Measurements from ENCODE around the gene TM4SF1.

Gene TM4SF1

DNA sequence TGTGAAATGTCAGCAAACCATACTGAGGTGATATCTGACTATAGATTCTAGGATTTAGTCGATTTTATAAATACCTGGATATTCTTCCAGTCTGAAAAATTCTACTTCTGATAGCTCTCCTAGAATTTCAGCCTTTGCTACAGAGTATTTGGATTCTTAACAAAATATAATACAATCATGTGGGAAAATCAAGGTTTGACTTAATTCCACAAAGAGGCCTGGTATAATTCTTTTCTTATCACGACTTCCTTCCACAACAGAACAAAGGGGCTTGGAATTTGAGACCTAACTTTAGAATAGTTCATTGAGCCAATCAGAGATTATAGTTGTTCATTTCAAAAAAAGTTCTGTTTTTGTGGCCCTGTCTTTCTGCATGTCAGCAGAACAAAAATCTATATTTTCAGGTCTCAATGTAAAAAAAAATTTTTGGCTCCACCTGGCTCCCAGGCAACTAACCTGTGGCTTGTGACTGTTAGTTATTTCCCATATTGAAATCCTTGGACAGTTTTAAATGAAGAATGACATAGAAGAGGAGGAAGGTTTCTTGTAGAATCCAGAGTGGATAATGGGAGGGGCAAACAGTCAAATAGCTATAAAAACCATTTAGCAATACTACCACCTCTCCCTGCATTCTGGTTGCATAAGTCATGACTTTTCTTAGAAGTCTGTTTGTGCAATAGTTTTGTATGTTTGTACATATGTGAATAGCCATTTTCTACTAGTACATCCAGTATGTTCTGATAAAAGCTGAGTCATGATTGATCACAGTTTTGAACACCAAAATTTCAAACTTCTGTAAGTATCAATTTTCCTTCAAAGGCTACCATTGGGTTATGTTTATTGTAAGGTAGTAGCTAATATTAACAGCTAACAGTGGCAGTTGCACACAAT, 4.0 kb downstream of the TM4SF1 start:
- DNase-seq, result no peak

DNA sequence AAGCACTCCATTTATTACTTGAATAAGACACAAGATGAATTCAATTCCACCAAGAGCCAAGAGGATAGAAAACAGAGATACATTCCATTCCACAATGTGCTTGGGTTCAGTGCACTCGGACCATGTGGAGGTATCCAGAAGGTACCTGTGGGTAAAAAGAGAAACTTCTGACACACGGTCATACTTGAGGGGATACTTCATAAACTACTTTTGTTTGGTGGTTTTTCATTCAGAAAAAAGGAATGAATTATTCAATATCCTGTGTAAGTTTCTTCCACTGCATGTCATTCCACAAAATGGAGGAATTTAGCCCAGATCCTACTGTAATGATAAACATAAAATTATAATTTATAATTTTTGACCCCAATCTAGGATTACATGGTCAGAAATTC, 5.7 kb downstream of the TM4SF1 start:
- no peak for DNase-seq

DNA sequence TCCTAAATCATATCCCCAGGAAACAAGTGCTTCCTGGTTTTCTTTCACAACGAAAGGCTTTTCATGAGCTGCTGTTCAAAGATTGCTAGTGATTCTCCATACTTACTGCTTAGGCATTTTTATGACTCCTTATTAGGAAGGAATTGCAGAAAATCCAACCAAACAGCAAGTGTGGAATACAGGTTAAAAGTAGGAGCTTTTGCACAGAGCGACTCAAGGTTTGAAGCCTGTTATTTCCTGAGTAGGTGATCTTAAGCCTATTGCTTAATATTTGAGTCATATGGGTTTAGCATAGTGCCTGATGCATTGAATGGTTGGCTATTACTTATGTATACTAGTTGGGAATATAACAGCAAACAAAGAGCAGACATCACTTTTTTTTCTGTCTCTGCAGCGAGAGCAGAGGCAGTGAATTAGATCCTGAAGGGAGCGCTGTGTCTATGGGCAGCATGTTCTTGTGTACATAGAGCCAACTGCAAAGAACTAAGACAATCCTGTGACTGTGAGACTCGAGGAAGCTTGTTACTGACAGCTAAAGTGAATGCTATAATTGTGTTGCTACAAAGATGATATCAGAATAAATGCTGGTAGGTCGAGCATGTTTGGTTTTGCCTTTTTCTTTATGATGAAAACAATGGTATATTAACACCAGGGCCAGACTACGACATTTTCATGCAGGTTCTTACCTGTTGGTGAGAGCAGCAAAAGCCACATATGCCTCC, 6.3 kb downstream of the TM4SF1 start:
- no peak for DNase-seq

DNA sequence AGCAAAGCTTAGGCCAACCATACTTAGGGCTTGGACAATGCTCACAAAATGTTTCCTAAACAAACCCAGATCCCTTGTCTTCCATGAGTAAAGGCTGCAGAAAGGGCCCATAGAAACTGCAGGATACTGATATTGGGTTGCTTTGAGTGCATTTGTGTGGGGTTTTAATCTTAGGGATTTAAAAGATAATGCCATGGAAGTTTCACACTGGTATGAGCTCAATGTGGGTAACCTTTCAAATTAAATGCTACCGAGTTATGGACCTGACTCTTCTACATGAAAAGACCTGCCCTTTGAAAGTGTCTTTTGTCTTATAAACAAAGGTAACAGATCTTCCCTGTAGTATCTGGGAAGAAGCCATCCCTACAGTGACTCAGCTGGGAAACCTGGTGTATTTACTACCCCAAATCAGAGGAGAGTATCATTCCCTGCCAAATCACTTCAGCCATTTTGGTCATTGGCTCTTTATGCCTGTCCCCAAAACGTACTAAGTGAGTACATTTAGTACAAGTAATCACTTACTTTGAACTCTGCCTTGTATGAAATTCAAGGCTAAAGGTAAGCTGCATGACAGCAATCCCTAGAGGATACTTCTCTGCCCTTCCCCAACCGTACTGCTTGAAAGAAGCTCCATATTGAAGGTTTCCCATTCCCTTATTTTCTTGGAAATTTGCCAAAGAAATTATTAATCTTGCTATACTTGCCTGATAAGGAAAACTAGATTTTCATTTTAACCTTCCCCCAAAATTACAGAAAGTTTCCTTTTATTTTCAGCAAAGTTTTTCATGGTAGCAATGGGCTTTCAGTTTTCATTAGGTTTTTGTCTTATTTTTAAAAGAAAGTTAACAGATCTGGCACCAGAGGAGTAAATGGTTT, 7.2 kb downstream of the TM4SF1 start:
- DNase-seq, result no peak

DNA sequence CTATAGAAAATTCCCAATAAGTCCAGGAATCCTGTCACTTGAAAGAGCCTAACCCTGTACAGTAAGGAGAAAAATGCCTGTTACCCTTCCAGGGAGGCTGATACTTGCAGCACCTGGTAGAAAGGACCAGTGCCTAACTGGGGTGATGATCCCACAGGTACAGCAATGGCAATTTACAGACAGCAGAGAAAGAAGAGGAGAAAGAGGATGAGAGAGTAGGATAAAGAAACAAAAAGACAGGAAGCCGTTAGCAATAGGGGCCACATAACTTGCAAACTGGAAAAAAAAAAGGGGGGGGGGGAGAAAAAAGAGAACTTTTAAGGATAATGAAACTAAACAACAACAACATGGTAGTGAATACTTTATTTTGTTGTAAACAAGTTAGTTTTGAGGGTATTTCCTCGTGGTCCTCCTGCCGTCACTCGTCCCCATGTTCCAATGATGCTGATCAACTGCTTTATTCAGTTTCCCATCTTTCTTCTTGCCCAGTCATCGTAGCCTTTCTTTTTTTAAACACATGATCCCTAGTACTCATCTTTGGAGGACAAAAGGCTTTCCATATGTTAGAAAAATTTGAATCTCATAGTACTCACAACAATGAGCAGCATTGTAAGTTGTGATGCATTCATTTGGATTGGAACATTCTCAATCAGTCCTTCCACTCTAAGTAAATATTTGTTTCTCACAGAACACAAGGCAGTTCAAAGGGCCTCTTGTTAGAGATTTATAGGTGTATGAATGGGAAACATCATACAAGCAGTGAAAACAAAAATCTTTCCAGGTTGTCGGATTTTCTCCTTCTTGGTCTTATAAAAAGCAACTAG, 8.6 kb downstream of the TM4SF1 start:
- DNase-seq, result no peak

DNA sequence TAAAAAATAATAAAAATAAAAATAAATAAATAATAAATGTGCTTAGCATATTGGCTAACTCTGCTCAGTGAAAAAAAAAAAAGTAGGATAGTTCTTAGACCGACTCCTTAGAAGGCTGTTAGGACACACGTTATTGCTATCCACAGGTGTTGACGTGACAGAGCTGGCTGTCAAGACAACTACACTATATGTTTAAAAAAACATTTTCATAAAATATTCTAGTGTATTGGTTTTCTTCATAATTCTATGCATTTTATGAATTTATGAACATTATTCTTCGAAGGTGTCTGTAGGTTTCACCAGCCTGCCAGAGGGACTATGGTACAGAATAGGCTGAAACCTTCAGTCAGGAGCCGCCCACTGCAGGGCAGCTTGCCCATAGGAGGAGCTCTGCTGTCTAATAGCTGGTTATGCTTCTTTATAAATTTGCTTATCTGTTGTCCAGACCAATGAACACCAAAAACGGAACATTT, 9.2 kb downstream of the TM4SF1 start:
- DNase-seq, result no peak

DNA sequence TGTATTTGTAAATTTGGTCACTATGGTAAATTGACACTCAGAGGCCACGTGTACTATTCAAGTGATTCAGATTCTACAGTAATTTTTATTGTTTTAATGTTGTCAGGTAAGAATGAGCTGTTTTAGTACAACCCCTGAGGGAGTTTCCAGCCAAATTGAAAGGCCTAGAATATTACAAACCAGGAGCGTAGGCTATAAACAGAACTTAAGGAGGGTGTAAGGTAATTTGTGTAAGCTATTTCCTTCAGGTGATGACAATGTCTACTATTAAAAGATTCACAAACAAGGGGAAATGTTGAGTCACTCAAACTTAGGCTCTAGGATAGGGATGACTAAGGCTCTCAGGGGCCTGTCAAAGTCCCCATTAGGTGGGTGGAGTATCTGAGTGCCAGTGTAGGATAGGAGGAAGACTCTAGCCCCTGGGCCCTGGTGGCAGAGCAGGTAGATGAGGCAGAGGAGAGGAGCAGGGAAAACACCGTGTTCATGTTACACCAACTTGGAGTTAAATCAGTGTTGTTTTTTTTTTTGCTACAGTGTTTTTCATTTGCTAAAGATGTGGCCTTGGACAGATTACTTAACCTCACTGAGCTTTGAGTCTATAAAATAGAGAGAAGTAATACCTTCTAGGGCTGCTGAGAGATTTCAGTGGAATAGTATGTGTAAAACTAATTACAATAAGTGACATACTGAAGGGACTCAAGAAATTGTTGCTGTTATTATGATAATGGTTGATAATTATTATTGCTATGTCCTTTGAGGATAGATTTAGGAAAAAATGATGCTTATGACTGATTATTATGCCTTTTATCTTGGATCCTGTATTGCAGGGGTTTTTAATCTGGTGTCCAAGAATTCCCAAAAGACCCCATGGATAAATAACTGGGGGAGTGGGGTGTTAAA, 10.3 kb downstream of the TM4SF1 start:
- DNase-seq, result no peak

DNA sequence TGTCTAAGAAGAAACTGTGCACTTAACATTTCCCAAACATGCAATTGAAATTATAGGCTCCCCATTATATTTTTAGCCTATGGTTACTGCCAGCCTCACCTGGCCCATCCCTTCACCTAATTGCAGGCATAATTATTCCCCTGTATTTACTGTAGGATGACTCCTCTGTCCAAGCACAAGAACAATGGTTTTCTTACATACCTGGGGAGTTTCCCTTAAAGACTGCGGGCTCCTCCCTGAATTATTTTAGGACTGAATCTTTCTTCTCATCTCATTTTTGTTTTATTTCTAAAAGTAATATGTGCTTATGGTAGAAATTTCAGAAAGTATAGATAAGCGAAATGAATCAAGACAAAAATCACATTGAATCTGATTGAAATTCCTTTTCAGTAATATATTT, 11.4 kb downstream of the TM4SF1 start:
- no peak for DNase-seq

DNA sequence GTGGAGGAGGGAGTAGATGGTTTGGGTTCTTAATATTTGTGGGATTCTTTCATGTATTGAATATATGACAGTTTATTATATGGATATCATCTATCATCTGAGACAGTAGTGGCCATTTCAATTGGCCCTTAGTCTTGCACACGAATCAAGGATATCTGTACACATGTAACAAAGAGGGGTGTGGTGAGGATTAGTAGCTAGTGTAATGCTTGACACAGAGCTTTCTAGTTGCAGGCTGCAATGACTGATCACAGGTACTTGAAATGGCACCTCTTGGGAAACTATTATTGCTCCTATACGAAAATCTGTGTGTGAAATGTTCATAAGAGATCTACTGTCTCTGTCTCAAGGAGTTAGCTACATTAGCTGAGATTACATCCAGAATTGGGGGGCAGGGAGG, 12.8 kb downstream of the TM4SF1 start:
- no peak for DNase-seq

DNA sequence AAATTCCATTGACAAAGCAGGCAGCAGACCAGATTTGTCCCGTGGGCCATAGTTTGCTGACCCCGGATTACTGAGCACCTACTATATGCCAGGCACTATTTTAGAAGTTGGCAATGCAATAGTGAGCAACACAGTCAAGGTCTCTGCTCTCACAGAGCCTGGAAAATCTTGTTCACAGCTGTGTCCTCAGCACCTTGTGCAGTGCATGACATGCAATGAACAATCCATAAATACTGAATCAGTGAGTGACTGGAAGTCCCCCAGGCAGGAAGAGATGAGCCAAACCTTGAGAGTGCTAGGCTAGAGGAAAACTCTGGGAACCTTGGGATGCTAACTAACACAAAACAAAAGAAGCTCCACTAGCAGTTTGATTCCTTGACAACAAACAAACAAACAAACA, 14.4 kb downstream of the TM4SF1 start:
- no peak for DNase-seq

DNA sequence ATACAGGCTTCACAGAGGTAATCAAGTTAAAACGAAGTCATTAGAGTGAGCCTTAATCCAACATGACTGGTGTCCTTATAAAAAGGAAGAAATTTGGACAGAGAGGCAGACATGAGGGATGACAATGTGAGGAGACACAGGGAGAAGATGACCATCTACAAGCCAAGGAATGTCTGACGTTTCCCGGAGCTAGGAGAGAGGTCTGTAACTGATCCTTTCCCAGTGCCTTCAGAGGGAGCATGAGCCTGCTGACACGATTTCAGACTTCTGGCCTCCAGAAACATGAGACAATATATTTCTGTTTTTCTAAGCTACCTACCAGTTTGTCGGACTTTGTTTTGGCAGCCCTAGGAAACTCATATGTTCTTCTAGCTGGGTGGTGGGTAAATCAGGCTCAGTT, 15.1 kb downstream of the TM4SF1 start:
- DNase-seq, result no peak

DNA sequence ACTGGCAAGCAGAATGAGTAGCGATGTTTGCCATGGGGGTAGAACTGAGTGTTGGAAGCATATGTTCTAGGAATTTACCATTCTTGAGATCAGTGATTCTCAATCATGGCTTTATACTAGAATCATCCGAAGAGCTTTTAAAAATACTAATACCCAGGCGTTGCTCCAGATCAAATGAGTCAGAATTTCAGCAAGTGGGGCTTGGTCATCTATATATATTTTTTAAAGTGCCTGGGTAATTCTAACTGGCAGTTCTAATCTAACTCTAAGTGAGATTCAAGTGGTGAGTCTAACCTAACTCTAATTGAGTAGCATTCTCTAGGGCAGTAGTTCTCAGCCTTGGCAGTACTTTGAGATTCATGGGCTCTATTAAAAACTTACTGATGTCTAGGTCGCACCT, 20.8 kb downstream of the TM4SF1 start:
- DNase-seq, result no peak

DNA sequence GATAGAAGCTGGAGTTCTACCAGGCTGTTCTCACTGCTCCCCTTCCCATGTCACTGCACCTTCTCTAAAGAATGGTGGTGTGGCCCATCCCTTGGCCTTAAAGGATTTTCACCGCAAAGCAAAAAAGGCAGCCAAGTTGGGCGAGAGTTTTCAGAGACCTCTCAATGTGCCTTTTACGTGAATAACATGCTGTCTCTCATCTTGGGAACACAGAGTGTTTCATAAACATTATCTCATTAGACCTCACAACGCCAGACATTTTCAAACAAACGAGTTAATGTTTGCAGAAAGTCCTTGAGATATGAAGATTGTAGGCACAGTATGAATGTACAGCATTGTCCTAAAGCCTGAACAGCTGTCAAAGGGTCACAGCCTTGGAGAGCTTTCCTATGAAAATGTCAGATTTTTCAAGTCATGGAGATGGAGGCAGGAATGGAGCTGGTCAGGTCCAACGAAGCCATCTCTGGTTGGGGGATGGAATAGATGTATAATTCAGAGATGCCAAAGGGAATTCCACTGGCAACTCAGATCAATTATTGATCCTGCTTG, 21.3 kb downstream of the TM4SF1 start:
- DNase-seq, result no peak

DNA sequence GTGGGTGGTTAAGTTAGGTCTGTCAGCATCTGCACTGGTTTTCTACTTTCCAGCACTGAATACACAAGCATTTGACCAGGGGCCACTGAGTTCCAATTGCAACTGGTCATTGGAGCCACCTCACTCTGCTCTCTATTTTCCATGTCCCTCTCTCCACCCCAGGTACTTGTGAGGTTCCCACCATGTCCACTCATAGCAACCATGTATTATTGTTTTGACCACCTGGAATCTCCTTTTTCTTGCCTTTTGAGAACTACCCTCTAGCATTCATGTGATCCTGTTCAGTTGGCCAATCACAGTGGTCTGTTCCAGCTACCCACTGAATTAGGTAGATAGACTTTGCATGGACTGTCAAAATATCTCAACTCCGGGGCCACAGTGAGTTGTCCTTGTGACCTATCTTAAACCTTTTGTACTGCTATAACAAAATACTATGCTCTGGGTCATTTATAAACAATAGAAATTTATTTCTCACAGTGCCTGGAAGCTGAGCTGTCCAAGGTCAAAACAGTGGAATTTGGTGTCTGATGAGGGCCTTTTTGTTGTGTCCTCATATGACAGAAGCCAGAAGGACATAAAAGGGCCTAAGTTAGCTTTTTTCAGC, 23.8 kb downstream of the TM4SF1 start:
- no peak for DNase-seq

DNA sequence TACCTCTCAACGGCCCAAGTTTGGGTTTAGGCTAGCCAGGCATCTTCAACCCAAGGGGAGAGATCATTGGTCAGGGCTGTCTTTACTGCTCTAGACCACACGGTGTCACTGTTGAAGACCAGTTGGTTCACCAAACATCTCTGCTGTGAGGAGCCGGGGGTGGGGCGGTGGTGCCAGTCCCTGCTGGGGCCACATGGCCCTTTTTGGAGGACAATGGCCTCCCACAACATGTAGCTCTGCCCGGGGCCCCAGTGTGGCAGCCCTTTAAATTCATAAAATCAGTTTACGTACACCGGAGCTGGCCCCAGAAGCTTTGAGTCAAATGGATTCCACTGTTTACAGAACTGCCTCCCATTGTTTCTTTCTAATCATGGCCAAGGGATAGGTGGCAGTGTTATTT, 24.9 kb downstream of the TM4SF1 start:
- DNase-seq, result no peak

DNA sequence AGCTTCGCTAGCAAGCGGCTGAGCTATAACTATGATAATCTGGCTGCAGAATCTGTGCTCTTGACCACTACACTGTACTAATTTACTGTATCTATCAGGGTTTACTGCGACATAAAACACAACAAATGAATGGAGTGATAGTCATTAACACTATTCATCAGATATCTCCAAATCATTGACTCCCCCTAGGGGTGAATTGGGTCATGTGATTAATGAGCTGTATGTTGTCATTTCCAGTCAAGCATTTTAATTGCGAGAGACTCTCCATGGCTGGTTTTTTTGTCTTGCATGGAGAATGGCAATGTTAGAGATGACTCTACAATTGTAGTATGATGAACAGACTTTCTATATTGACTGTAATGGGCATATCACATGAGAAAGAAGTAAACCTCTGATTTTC, 33.5 kb downstream of the TM4SF1 start:
- DNase-seq, result no peak

DNA sequence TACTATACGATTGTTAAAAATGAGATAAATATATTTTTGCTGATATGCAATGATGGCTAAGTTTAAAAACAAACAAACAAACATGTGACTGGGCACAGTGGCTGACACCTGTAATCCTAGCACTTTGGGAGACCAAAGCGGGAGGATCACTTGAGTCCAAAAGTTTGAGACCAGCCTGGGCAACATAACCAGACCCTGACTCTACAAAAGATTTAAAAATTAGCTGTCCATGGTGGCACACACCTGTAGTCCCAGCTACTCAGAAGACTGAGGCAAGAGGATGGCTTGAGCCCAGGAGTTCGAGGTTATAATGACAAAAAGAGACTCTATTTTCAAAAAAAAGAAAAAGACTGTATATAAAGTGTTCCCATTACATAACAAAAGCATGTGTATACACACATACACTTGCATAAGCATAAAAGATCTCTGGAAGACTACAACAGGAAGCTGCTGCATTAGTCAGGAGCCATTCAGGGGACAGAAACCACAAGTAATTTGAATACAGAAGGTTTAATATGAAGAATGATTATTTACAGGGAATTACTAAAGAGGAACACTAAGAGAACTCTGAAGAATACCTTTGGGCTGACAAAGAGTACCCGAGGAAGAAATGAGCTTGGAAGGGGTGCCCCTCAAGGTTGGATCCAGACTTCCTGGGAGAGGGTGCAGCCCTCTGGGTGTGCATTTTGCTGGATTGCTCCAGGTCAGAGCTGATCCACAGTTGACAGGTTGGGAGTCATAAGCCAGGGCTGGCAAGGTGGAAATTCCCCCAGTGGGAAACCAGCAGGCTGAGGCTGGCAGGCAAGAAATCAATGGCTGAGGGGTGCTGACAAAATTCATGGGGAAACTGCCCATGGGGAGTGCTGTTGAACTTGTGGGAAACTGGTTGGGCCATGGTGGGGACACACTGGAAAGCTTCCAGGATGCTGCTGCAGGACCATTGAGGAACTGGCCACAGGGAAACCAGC, 34.8 kb downstream of the TM4SF1 start:
- DNase-seq, result no peak

DNA sequence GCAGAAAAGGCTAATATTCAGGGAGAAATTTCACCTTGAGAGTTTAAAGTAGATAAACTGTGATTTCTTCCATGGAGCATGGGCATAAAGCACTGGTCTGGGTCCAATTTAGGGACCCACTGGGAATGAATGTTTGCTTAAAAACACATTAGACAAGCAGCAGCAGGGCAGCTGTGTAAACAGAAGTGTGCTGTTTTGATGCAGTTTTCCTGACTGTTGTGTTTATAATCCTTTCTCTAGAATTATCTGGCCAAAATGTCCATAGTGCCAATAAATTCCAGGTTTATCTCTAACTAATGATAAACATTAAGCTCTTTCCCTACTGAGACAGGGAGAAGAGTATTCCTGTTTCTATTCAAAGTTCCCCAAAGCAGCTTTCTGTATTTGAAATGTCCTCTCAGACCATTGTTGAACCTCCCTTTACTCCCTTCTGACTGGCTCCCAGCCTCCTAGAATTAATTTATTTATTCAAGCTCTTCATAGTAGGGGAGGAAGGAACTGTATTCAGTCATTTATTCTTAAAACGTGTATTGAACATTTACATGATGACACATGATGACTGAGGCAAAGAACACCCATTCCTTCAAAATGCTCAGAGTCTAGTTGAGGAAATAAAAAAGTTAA, 37.0 kb downstream of the TM4SF1 start:
- no peak for DNase-seq

DNA sequence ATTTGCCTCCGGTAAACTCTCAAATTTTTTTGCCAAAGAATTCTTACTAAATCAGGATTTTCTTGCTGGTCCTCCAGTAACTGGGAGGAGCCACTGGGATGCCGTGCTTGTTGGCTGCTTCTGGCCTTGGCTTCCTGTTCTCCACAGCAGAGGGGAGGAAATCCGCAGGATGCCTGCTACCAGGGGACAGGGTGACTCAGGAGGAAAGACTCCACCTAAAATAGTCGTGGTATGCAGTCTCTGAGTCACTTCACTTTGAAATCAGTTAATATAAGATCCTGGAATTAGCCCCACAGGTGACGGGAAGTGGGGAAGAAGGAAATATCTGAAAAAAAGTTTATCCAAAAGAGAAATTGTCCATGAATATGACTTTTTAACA, 37.5 kb downstream of the TM4SF1 start:
- DNase-seq, result no peak

Measured in effector CD4-positive, alpha-beta T cell (primary cell).